ENCODE results near the gene IGFL1. TPM values are rescaled to one million over a fixed set of nuclear protein-coding genes. Genes with fewer than 3 reads are reported as not detected.

Gene IGFL1
- total RNA-seq, 2 experiments from 2014 or later: not detected

GRCh38 chr19:46218160-46218559 is 11.4 kb upstream of the IGFL1 start:
- no peaks in the 10 kb centered on the region for H3K4me1 ChIP-seq (ENCODE audit: insufficient read depth, low read length, poor library complexity, severe bottlenecking)
- H3K27ac ChIP-seq (ENCODE audit: low read depth, low read length, poor library complexity, severe bottlenecking): no peak overlapping the region
- no peaks in the 10 kb centered on the region for H3K36me3 ChIP-seq (ENCODE audit: insufficient read depth, low read length)
- no peaks in the 10 kb centered on the region for H3K9me2 ChIP-seq (ENCODE audit: insufficient read depth, low read length)
- intact Hi-C loops (cut with micrococcal nuclease; ENCODE audit: unreplicated experiment): no loop called here
- TF ChIP-seq, protein P1, sequence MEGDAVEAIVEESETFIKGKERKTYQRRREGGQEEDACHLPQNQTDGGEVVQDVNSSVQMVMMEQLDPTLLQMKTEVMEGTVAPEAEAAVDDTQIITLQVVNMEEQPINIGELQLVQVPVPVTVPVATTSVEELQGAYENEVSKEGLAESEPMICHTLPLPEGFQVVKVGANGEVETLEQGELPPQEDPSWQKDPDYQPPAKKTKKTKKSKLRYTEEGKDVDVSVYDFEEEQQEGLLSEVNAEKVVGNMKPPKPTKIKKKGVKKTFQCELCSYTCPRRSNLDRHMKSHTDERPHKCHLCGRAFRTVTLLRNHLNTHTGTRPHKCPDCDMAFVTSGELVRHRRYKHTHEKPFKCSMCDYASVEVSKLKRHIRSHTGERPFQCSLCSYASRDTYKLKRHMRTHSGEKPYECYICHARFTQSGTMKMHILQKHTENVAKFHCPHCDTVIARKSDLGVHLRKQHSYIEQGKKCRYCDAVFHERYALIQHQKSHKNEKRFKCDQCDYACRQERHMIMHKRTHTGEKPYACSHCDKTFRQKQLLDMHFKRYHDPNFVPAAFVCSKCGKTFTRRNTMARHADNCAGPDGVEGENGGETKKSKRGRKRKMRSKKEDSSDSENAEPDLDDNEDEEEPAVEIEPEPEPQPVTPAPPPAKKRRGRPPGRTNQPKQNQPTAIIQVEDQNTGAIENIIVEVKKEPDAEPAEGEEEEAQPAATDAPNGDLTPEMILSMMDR (conservative IDR thresholded peaks at IDR 0.05; ENCODE audit: low read length): no peak
- no peak for TF ChIP-seq EZH2phosphoT487 (IDR thresholded peaks at IDR 0.05; ENCODE audit: borderline replicate concordance, low read depth, low read length)
- H4K20me1 ChIP-seq (ENCODE audit: insufficient read depth, low read length): no peaks in the 10 kb centered on the region
- no peak overlapping the region for H2AFZ ChIP-seq (ENCODE audit: low read length)
- POLR2A ChIA-PET: interaction anchor here (0.6 to 0.7 kb wide), 2 partner anchors 43 to 312 kb away, joined by 3 to 4 read pairs; no protein-coding TSS in a partner anchor
- H3K9me3 ChIP-seq (ENCODE audit: low read length): no peaks in the 10 kb centered on the region
- BruUV-seq (replicated peaks): no TSS peak
- CTCF ChIA-PET (ENCODE audit: unreplicated experiment): no interaction called here
- H3K4me2 ChIP-seq (ENCODE audit: low read length): no peak overlapping the region
- DNase-seq (ENCODE audit: low spot score): peak; percentile 14
- no peaks in the 10 kb centered on the region for H3K79me2 ChIP-seq (ENCODE audit: insufficient read depth, low read depth, low read length)
- no peak overlapping the region for H3K4me3 ChIP-seq (ENCODE audit: low read depth, low read length, poor library complexity, severe bottlenecking)

GRCh38 chr19:46220038-46220615 is 9.4 kb upstream of the IGFL1 start:
- Histone ChIP-seq H3K4me3 (ENCODE audit: low read depth, low read length, poor library complexity, severe bottlenecking) (no peak overlapping the region), H3K27ac (ENCODE audit: low read depth, low read length, poor library complexity, severe bottlenecking) (no peak overlapping the region), H3K4me1 (ENCODE audit: insufficient read depth, low read length, poor library complexity, severe bottlenecking) (no peaks in the 10 kb centered on the region), H4K20me1 (ENCODE audit: insufficient read depth, low read length) (no peaks in the 10 kb centered on the region), H3K9me3 (ENCODE audit: low read length) (no peaks in the 10 kb centered on the region), H2AFZ (ENCODE audit: low read length) (no peak overlapping the region), H3K36me3 (ENCODE audit: insufficient read depth, low read length) (no peaks in the 10 kb centered on the region), H3K79me2 (ENCODE audit: insufficient read depth, low read depth, low read length) (no peaks in the 10 kb centered on the region), H3K4me2 (ENCODE audit: low read length) (no peak overlapping the region), H3K9me2 (ENCODE audit: insufficient read depth, low read length) (no peaks in the 10 kb centered on the region)
- BruUV-seq (replicated peaks): no TSS peak
- CTCF ChIA-PET (ENCODE audit: unreplicated experiment): no interaction called here
- intact Hi-C loops (cut with micrococcal nuclease; ENCODE audit: unreplicated experiment): no loop called here
- POLR2A ChIA-PET: no interaction called here
- DNase-seq (ENCODE audit: low spot score): no peak
- TF ChIP-seq EZH2phosphoT487 (IDR thresholded peaks at IDR 0.05; ENCODE audit: borderline replicate concordance, low read depth, low read length): no peak
- TF ChIP-seq, protein P1 (conservative IDR thresholded peaks at IDR 0.05; ENCODE audit: low read length): no peak

GRCh38 chr19:46221152-46221551 is 8.4 kb upstream of the IGFL1 start:
- ChIA-PET CTCF (ENCODE audit: unreplicated experiment) (no interaction called here), POLR2A (no interaction called here)
- Histone ChIP-seq H3K79me2 (ENCODE audit: insufficient read depth, low read depth, low read length) (no peaks in the 10 kb centered on the region), H2AFZ (ENCODE audit: low read length) (no peak overlapping the region), H3K27ac (ENCODE audit: low read depth, low read length, poor library complexity, severe bottlenecking) (no peak overlapping the region), H3K9me3 (ENCODE audit: low read length) (no peaks in the 10 kb centered on the region), H3K9me2 (ENCODE audit: insufficient read depth, low read length) (no peaks in the 10 kb centered on the region), H4K20me1 (ENCODE audit: insufficient read depth, low read length) (no peaks in the 10 kb centered on the region), H3K4me2 (ENCODE audit: low read length) (no peak overlapping the region), H3K36me3 (ENCODE audit: insufficient read depth, low read length) (no peaks in the 10 kb centered on the region), H3K4me1 (ENCODE audit: insufficient read depth, low read length, poor library complexity, severe bottlenecking) (no peaks in the 10 kb centered on the region), H3K4me3 (ENCODE audit: low read depth, low read length, poor library complexity, severe bottlenecking) (no peak overlapping the region)
- no TSS peak for BruUV-seq (replicated peaks)
- TF ChIP-seq, protein P1 (conservative IDR thresholded peaks at IDR 0.05; ENCODE audit: low read length): no peak
- no peak for TF ChIP-seq EZH2phosphoT487 (IDR thresholded peaks at IDR 0.05; ENCODE audit: borderline replicate concordance, low read depth, low read length)
- no peak for DNase-seq (ENCODE audit: low spot score)
- intact Hi-C loops (cut with micrococcal nuclease; ENCODE audit: unreplicated experiment): no loop called here

Data from OCI-LY7 (cell line).